H1 (cell line): ENCODE measurements around the gene FEM1C. TPM values are rescaled to one million over a fixed set of nuclear protein-coding genes. Genes with fewer than 3 reads are reported as not detected.

Experiments used
- CTCF ChIA-PET: fragments of 300-600 bp; sonication (Branson Sonifier 250); formaldehyde crosslinking; loops from one replicate; lab custom pipeline; 2021; ENCODE audit not compliant: partially characterized antibody; lab: Charles Lee
- POLR2A ChIA-PET: fragments of 300-600 bp; sonication (Branson Sonifier 250); formaldehyde crosslinking; loops from one replicate; lab custom pipeline; 2021; ENCODE audit warnings: inconsistent platforms; ENCODE audit not compliant: partially characterized antibody; lab: Charles Lee
- DNase-seq, 2 experiments: peaks; one replicate each; pipeline versions ENCODE4 v3.0.0 to v3.0.0-alpha.2; 2010 to 2022; ENCODE audit warnings: low spot score in 2 of 2, low read depth in 1 of 2, mixed read lengths in 1 of 2
- FAIRE-seq: peaks from 2 replicates; lab custom pipeline; 2011; peaks lifted over from hg19 to GRCh38; lab: Jason Lieb, UNC
- H2AFZ ChIP-seq: 2 replicates; pipeline ENCODE4 v1.8.1; 2012; ENCODE audit warnings: low read length, inconsistent platforms
- H2AK5ac ChIP-seq: 2 replicates; pipeline ENCODE4 v1.6.1; 2013; ENCODE audit warnings: low read depth, low read length
- H2BK120ac ChIP-seq: replicated peaks from 2 replicates; pipeline ENCODE3; 2013; ENCODE audit warnings: low read depth, low read length, inconsistent platforms
- H2BK12ac ChIP-seq: 2 replicates; pipeline ENCODE4 v1.6.1; 2013; ENCODE audit warnings: low read depth, low read length
- H2BK15ac ChIP-seq: 2 replicates; pipeline ENCODE4 v1.6.1; 2013; ENCODE audit warnings: low read length
- H2BK20ac ChIP-seq: 2 replicates; pipeline ENCODE4 v1.6.1; 2013; ENCODE audit warnings: low read length
- H2BK5ac ChIP-seq: 2 replicates; pipeline ENCODE4 v1.6.1; 2013; ENCODE audit warnings: low read depth, low read length
- H3K14ac ChIP-seq: 2 replicates; pipeline ENCODE4 v1.6.1; 2013; ENCODE audit warnings: inconsistent platforms; ENCODE audit not compliant: insufficient read length
- H3K18ac ChIP-seq: 2 replicates; pipeline ENCODE4 v1.6.1; 2013; ENCODE audit warnings: low read length; ENCODE audit errors: extremely low read depth
- H3K23ac ChIP-seq: 2 replicates; pipeline ENCODE4 v1.6.1; 2013; ENCODE audit warnings: inconsistent platforms; ENCODE audit not compliant: insufficient read length
- H3K23me2 ChIP-seq: 2 replicates; pipeline ENCODE4 v1.6.1; 2013; ENCODE audit warnings: low read depth, low read length
- H3K27ac ChIP-seq: 2 replicates; pipeline ENCODE4 v1.6.1; 2011; ENCODE audit warnings: low read depth, low read length, inconsistent platforms
- H3K27me3 ChIP-seq, 4 experiments: replicated peaks in 1 of 4; 1 replicate in 1 of 4; 2 replicates in 3 of 4; pipeline versions ENCODE4 v1.6.1 to v1.8.1; 2011 to 2013; ENCODE audit warnings: low read length in 3 of 4, mild to moderate bottlenecking in 3 of 4, inconsistent platforms in 2 of 4, mixed read lengths in 2 of 4, moderate library complexity in 1 of 4; ENCODE audit not compliant: control insufficient read depth in 3 of 4, insufficient read depth in 3 of 4; ENCODE audit errors: extremely low read depth in 1 of 4
- H3K36me3 ChIP-seq, 4 experiments: 2 replicates each; pipeline versions ENCODE4 v1.6.1 to v1.8.1; 2011 to 2013; ENCODE audit warnings: mild to moderate bottlenecking in 4 of 4, low read length in 3 of 4, moderate library complexity in 2 of 4, control low read depth in 1 of 4, inconsistent platforms in 1 of 4; ENCODE audit not compliant: insufficient read depth in 4 of 4, control insufficient read depth in 2 of 4
- H3K4ac ChIP-seq: replicated peaks from 2 replicates; pipeline ENCODE3; 2013; ENCODE audit warnings: low read length, low read depth, mixed read lengths, inconsistent platforms; ENCODE audit not compliant: insufficient read length
- H3K4me1 ChIP-seq, 4 experiments: replicated peaks in 1 of 4; 1 replicate in 1 of 4; 2 replicates in 3 of 4; pipeline versions ENCODE4 v1.6.1 to v1.8.1; 2011 to 2013; ENCODE audit warnings: low read length in 3 of 4, inconsistent platforms in 2 of 4, mixed read lengths in 1 of 4; ENCODE audit not compliant: insufficient read depth in 4 of 4, control insufficient read depth in 3 of 4
- H3K4me2 ChIP-seq, 2 experiments: 2 replicates each; pipeline versions ENCODE4 v1.6.1 to v1.8.1; 2011 to 2013; ENCODE audit warnings: low read depth in 2 of 2, low read length in 2 of 2, control low read depth in 1 of 2, inconsistent platforms in 1 of 2, mild to moderate bottlenecking in 1 of 2; ENCODE audit not compliant: insufficient read depth in 1 of 2
- H3K4me3 ChIP-seq, 4 experiments: fragments of 200-600, 300-600 bp in 1 of 4; sonication (generic), shearing (Covaris generic), sonication (Bioruptor Twin) in 1 of 4; 2 replicates each; pipeline versions ENCODE4 v1.5.1 to v1.8.1; 2011 to 2016; ENCODE audit warnings: low read length in 4 of 4, low read depth in 3 of 4, control low read depth in 2 of 4, inconsistent platforms in 2 of 4, mild to moderate bottlenecking in 2 of 4, mixed read lengths in 1 of 4, moderate library complexity in 1 of 4; ENCODE audit not compliant: insufficient read depth in 2 of 4; ENCODE audit errors: extremely low read depth in 1 of 4
- H3K56ac ChIP-seq: replicated peaks from 2 replicates; pipeline ENCODE3; 2013; ENCODE audit warnings: low read depth, mild to moderate bottlenecking, mixed read lengths, low read length, inconsistent platforms; ENCODE audit not compliant: insufficient read length
- H3K79me1 ChIP-seq: 2 replicates; pipeline ENCODE4 v1.6.1; 2013; ENCODE audit warnings: low read depth, low read length, control low read depth
- H3K79me2 ChIP-seq, 2 experiments: 2 replicates each; pipeline versions ENCODE4 v1.6.1 to v1.8.1; 2012 to 2013; ENCODE audit warnings: low read length in 2 of 2, mild to moderate bottlenecking in 2 of 2, inconsistent platforms in 1 of 2; ENCODE audit not compliant: insufficient read depth in 2 of 2, control insufficient read depth in 1 of 2
- H3K9ac ChIP-seq, 4 experiments: replicated peaks in 1 of 4; 1 replicate in 1 of 4; 2 replicates in 3 of 4; pipeline versions ENCODE4 v1.6.1 to v1.8.1; 2011 to 2013; ENCODE audit warnings: low read depth in 3 of 4, low read length in 3 of 4, control low read depth in 2 of 4, mild to moderate bottlenecking in 2 of 4, moderate library complexity in 2 of 4, inconsistent platforms in 1 of 4; ENCODE audit errors: extremely low read depth in 1 of 4
- H3K9me3 ChIP-seq, 2 experiments: 2 replicates each; pipeline versions ENCODE4 v1.6.1 to v1.8.1; 2012 to 2013; ENCODE audit warnings: mild to moderate bottlenecking in 2 of 2, moderate library complexity in 2 of 2, control low read depth in 1 of 2, inconsistent platforms in 1 of 2, low read depth in 1 of 2, low read length in 1 of 2, mixed read lengths in 1 of 2; ENCODE audit not compliant: insufficient read depth in 2 of 2
- H4K20me1 ChIP-seq, 2 experiments: replicated peaks in 1 of 2; 2 replicates each; pipeline versions ENCODE3 to v1.8.1; 2011 to 2013; ENCODE audit warnings: inconsistent platforms in 2 of 2, low read length in 2 of 2, mild to moderate bottlenecking in 1 of 2; ENCODE audit not compliant: insufficient read depth in 2 of 2, control insufficient read depth in 1 of 2
- H4K5ac ChIP-seq: 2 replicates; pipeline ENCODE4 v1.6.1; 2013; ENCODE audit warnings: low read length, low read depth, mixed read lengths, inconsistent platforms; ENCODE audit not compliant: insufficient read length
- H4K8ac ChIP-seq: 2 replicates; pipeline ENCODE4 v1.8.0; 2013; ENCODE audit warnings: mild to moderate bottlenecking, moderate library complexity, low read length, inconsistent platforms; ENCODE audit not compliant: insufficient read depth; ENCODE audit errors: extremely low read depth
- H4K91ac ChIP-seq: replicated peaks from 2 replicates; pipeline ENCODE3; 2013; ENCODE audit warnings: low read length, mixed read lengths, inconsistent platforms; ENCODE audit not compliant: insufficient read length
- BRCA1 ChIP-seq: IDR thresholded peaks from 2 replicates; pipeline ENCODE4 v1.6.1; 2012; ENCODE audit warnings: low read depth, low read length, improper control_type of control experiment
- CBX8 ChIP-seq: fragments of 300-800, 300-1000 bp; sonication (generic); IDR thresholded peaks from 2 replicates; pipeline ENCODE4 v1.7.1; 2016; ENCODE audit warnings: low read depth, low read length, borderline replicate concordance
- NANOG ChIP-seq: IDR thresholded peaks from 2 replicates; pipeline ENCODE4 v1.6.1; 2011; ENCODE audit warnings: low read length, low read depth, mild to moderate bottlenecking, inconsistent platforms; ENCODE audit not compliant: insufficient read depth, poor library complexity, severe bottlenecking
- PHF8 ChIP-seq: fragments of 200-600 bp; sonication (generic); conservative IDR thresholded peaks from 2 replicates; pipeline ENCODE4 v1.7.1; 2012; ENCODE audit warnings: low read depth, mild to moderate bottlenecking, inconsistent platforms, low read length, moderate library complexity
- RBBP5 ChIP-seq: IDR thresholded peaks from 2 replicates; pipeline ENCODE4 v1.7.1; 2012; ENCODE audit warnings: low read depth, mild to moderate bottlenecking, inconsistent platforms, low read length, moderate library complexity, borderline replicate concordance
- RNF2 ChIP-seq: fragments of 200-900, 300-1000 bp; sonication (generic); IDR thresholded peaks from 2 replicates; pipeline ENCODE4 v1.7.1; 2016; ENCODE audit warnings: borderline replicate concordance, low read depth, mild to moderate bottlenecking, antibody characterized with exemption, low read length; ENCODE audit not compliant: poor library complexity, severe bottlenecking; ENCODE audit errors: missing control alignments
- SAP30 ChIP-seq: fragments of 300-600 bp; sonication (generic); IDR thresholded peaks from 2 replicates; pipeline ENCODE4 v1.7.1; 2012; ENCODE audit warnings: low read length, moderate library complexity, mild to moderate bottlenecking, inconsistent platforms; ENCODE audit not compliant: insufficient read depth, insufficient replicate concordance
- SP4 ChIP-seq: IDR thresholded peaks from 2 replicates; pipeline ENCODE4 v1.6.1; 2012; ENCODE audit warnings: low read length, inconsistent platforms
- WGBS, 2 experiments: shearing (Covaris generic) in 1 of 2; methylation state at CpG; one replicate each; pipeline versions ENCODE4 v1.1.6 to v1.1.7; 2013 to 2015; ENCODE audit warnings: low lambda C conversion rate in 2 of 2, mixed read lengths in 2 of 2, inconsistent platforms in 1 of 2, low coverage in 1 of 2, missing lambda C conversion rate in 1 of 2; ENCODE audit not compliant: insufficient replicate concordance in 2 of 2, insufficient coverage in 1 of 2, insufficient read length in 1 of 2; ENCODE audit errors: extremely low coverage in 1 of 2, missing lambda C conversion rate in 1 of 2; 5-methylcytosine and 5-hydroxymethylcytosine counted together
- polyA plus RNA-seq, 7 experiments: library from polyadenylated mRNA; depleted of rRNA in 3 of 7; stranded (reverse) in 5 of 7; unstranded in 2 of 7; fragments of >200 nt in 5 of 7; fragments of 200-250 nt in 2 of 7; gene quantifications; 1 replicate in 5 of 7; 2 replicates in 1 of 7; 4 replicates in 1 of 7; pipeline versions ENCODE4 v1.2.1 to v1.2.3, GENCODE V29; 2011 to 2013; ENCODE audit warnings: missing spikeins in 2 of 7, mixed read lengths in 2 of 7
- total RNA-seq: library from RNA; stranded (reverse); fragmentation: NEBNext Ultra II Directional; extraction: Animal tissue kit (Norgen Biotek cat#: 25700); gene quantifications from 2 replicates; pipeline ENCODE4 v1.2.1, GENCODE V29; 2021
- TF ChIP-seq, protein P1 (sequence below): IDR thresholded peaks from 2 replicates; pipeline ENCODE4 v1.6.1; 2012; ENCODE audit warnings: inconsistent platforms

The FEM1C gene
- total and polyA plus RNA-seq, 2 of the 8 experiments (the other 6 are each of a cell fraction or from before 2014, with no cell fraction given) = 4.4 to 17.7 TPM

DNA sequence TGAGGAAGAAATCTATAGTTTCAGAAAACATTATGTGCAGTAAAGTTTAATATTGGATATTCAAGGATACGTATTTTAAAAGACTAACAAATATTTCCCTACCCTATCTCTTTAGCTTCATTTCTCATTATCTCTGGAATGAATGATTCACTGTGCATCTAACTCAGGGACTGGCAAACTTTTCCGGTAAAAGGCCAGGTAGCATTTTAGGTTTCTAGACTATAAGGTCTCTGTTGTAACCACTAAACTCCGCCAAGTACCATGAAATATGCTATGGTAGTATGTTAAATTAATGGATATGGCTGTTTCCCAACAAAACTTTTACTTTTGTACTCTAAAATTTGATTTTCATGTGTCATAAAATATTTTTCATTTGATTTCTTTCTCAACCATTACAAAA is 13.2 kb downstream of the FEM1C start:
- Histone ChIP-seq H3K27me3 (no peaks in the 10 kb centered on the region), H2BK120ac (no peak overlapping the region), H2BK15ac (no peak overlapping the region), H3K79me1 (no peaks in the 10 kb centered on the region), H2BK12ac (no peak overlapping the region), H2AK5ac (no peak overlapping the region), H3K14ac (no peak overlapping the region), H2AFZ (no peak overlapping the region), H3K27ac (no peak overlapping the region), H3K4ac (no peak overlapping the region), H3K9ac (no peak overlapping the region), H4K20me1 (peaks cover 0 to 1% of the 10 kb centered on the region in 2 experiments), H3K56ac (no peak overlapping the region), H4K91ac (no peak overlapping the region), H2BK20ac (no peak overlapping the region), H3K4me1 (peaks cover 0 to 5% (median 0%) of the 10 kb centered on the region in 4 experiments; a peak in 1 of 7 replicates), H4K5ac (no peak overlapping the region), H3K18ac (no peak overlapping the region), H3K4me2 (no peak overlapping the region), H3K79me2 (peaks cover 0 to 100% of the 10 kb centered on the region in 2 experiments; a peak in 3 of 4 replicates), H3K23me2 (no peaks in the 10 kb centered on the region), H3K4me3 (no peak overlapping the region), H3K36me3 (peaks cover 0 to 15% (median 3%) of the 10 kb centered on the region in 4 experiments; a peak in 4 of 8 replicates), H3K9me3 (no peaks in the 10 kb centered on the region), H4K8ac (no peak overlapping the region), H2BK5ac (no peak overlapping the region), H3K23ac (no peak overlapping the region)
- POLR2A ChIA-PET = interaction anchor here (0.8 to 1.5 kb wide), 2 partner anchors 12 to 14 kb away, joined by 3 to 4 read pairs; no protein-coding TSS in a partner anchor
- DNase-seq (no peak), FAIRE-seq (no peak)
- no peak for TF ChIP-seq RNF2
- TF ChIP-seq NANOG = no peak
- no peak for TF ChIP-seq SAP30
- TF ChIP-seq, protein P1, sequence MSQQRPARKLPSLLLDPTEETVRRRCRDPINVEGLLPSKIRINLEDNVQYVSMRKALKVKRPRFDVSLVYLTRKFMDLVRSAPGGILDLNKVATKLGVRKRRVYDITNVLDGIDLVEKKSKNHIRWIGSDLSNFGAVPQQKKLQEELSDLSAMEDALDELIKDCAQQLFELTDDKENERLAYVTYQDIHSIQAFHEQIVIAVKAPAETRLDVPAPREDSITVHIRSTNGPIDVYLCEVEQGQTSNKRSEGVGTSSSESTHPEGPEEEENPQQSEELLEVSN = no peak
- TF ChIP-seq SP4 = no peak
- no peak for TF ChIP-seq PHF8
- TF ChIP-seq CBX8 = no peak
- no peak for TF ChIP-seq RBBP5
- TF ChIP-seq BRCA1 = no peak
- WGBS, 2 experiments = 89% methylated on average over 3 of the region's 3 CpGs; no CpG with 5 or more reads in 1 of the 2 experiments
- CTCF ChIA-PET = interaction anchor here (1.0 kb wide), 1 partner anchor 221 kb away, joined by 3 read pairs; no protein-coding TSS in a partner anchor
